HCT116 (cell line): Measurements from ENCODE around the gene ADGRG1. TPM values are rescaled to one million over a fixed set of nuclear protein-coding genes. Genes with fewer than 3 reads are reported as not detected.

Experiments used
- ATAC-seq: fragments of 200-7000 bp; cut with Tn5 transposase; 2 replicates; pipeline ENCODE4 v1.9.1; 2020; ENCODE audit warnings: mild to moderate bottlenecking, moderate library complexity
- BruUV-seq: library from RNA; stranded (reverse); fragments of 400-500 nt; replicated peaks from 2 replicates; lab custom pipeline; 2021; lab: Mats Ljungman, UMichigan
- CTCF ChIA-PET: fragments of 300-600 bp; sonication (Branson Sonifier 250); formaldehyde crosslinking; loops from one replicate; lab custom pipeline; 2021; ENCODE audit warnings: antibody characterized with exemption; lab: Charles Lee
- POLR2A ChIA-PET: fragments of 300-600, 350-600 bp; sonication (Branson Sonifier 250); formaldehyde crosslinking; loops from one replicate; lab custom pipeline; 2021; ENCODE audit warnings: antibody characterized with exemption; lab: Charles Lee
- RAD21 ChIA-PET, 2 experiments: fragments of 300-600 bp; sonication (Branson Sonifier 250); formaldehyde crosslinking; loops; one replicate each; lab custom pipeline; 2023; ENCODE audit warnings: low total read pairs in 2 of 2; ENCODE audit not compliant: uncharacterized antibody in 2 of 2, unreplicated experiment in 2 of 2, low non-redundant PET in 1 of 2; lab: Charles Lee
- DNase-seq: peaks from one replicate; pipeline ENCODE4 v3.0.0-alpha.2; 2010; ENCODE audit warnings: low read depth, low spot score
- H2AFZ ChIP-seq: fragments of 200-600 bp; shearing (Covaris generic), sonication (generic); 2 replicates; pipeline ENCODE4 v1.6.1; 2017; ENCODE audit warnings: low read depth, mixed run types, mixed read lengths, antibody characterized with exemption, low read length; ENCODE audit not compliant: poor library complexity, severe bottlenecking
- H3K27ac ChIP-seq: 2 replicates; pipeline ENCODE4 v1.5.1; 2012; ENCODE audit warnings: low read depth, low read length
- H3K27me3 ChIP-seq: fragments of 200-600 bp; sonication (generic); 2 replicates; pipeline ENCODE4 v1.6.1; 2016; ENCODE audit warnings: mixed run types, low read length, mixed read lengths; ENCODE audit not compliant: insufficient read depth
- H3K36me3 ChIP-seq, 2 experiments: fragments of 200-500 bp in 1 of 2; fragments of 200-600 bp in 1 of 2; sonication (Bioruptor generic) in 1 of 2; sonication (generic) in 1 of 2; 2 replicates each; pipeline versions ENCODE4 v1.5.1 to v1.6.1; 2014 to 2016; ENCODE audit warnings: low read length in 2 of 2, inconsistent platforms in 1 of 2, mixed read lengths in 1 of 2, mixed run types in 1 of 2; ENCODE audit not compliant: insufficient read depth in 2 of 2, control insufficient read depth in 1 of 2
- H3K4me1 ChIP-seq, 2 experiments: fragments of 200-600 bp in 1 of 2; sonication (generic) in 1 of 2; 2 replicates each; pipeline versions ENCODE4 v1.5.1 to v1.6.1; 2012 to 2017; ENCODE audit warnings: low read length in 2 of 2, inconsistent platforms in 1 of 2, mild to moderate bottlenecking in 1 of 2, mixed read lengths in 1 of 2, mixed run types in 1 of 2, moderate library complexity in 1 of 2; ENCODE audit not compliant: insufficient read depth in 2 of 2, control insufficient read depth in 1 of 2
- H3K4me2 ChIP-seq: fragments of 200-600 bp; sonication (generic); 2 replicates; pipeline ENCODE4 v1.6.1; 2017; ENCODE audit warnings: mixed run types, low read length, mixed read lengths
- H3K4me3 ChIP-seq, 2 experiments: fragments of 200-600 bp in 1 of 2; sonication (generic) in 1 of 2; replicated peaks in 1 of 2; 2 replicates each; pipeline ENCODE4 v1.5.1; 2011 to 2016; ENCODE audit warnings: low read length in 2 of 2, control low read depth in 1 of 2, low read depth in 1 of 2, mild to moderate bottlenecking in 1 of 2, mixed read lengths in 1 of 2, mixed run types in 1 of 2
- H3K79me2 ChIP-seq: fragments of 200-600 bp; sonication (generic); 2 replicates; pipeline ENCODE4 v1.6.1; 2017; ENCODE audit warnings: mild to moderate bottlenecking, mixed run types, low read length, moderate library complexity, mixed read lengths; ENCODE audit not compliant: insufficient read depth
- H3K9ac ChIP-seq: fragments of 200-600 bp; sonication (generic); 2 replicates; pipeline ENCODE4 v1.6.1; 2016; ENCODE audit warnings: low read length, mixed read lengths
- H3K9me2 ChIP-seq: fragments of 200-600 bp; sonication (generic), shearing (Covaris generic); 2 replicates; pipeline ENCODE4 v1.6.1; 2017; ENCODE audit warnings: mixed run types, mild to moderate bottlenecking, moderate library complexity; ENCODE audit not compliant: insufficient read depth
- H3K9me3 ChIP-seq, 2 experiments: fragments of 200-500 bp in 1 of 2; fragments of 200-600 bp in 1 of 2; sonication (Bioruptor generic) in 1 of 2; sonication (generic) in 1 of 2; 2 replicates each; pipeline ENCODE4 v1.6.1; 2014 to 2017; ENCODE audit warnings: low read length in 2 of 2, mixed read lengths in 2 of 2, inconsistent platforms in 1 of 2, low read depth in 1 of 2, mild to moderate bottlenecking in 1 of 2, mixed run types in 1 of 2, moderate library complexity in 1 of 2; ENCODE audit not compliant: control insufficient read depth in 1 of 2, insufficient read depth in 1 of 2
- H4K20me1 ChIP-seq: fragments of 200-600 bp; sonication (generic), shearing (Covaris generic); 2 replicates; pipeline ENCODE4 v1.6.1; 2017; ENCODE audit warnings: mixed run types, mild to moderate bottlenecking, moderate library complexity; ENCODE audit not compliant: insufficient read depth
- CEBPB ChIP-seq: IDR thresholded peaks from 2 replicates; pipeline ENCODE4 v1.6.1; 2012; ENCODE audit warnings: low read depth
- CTCF ChIP-seq, 3 experiments: fragments of 200-600 bp in 1 of 3; sonication (generic) in 1 of 3; IDR thresholded peaks in 2 of 3; conservative IDR thresholded peaks in 1 of 3; 2 replicates each; pipeline ENCODE4 v1.5.1; 2012 to 2017; ENCODE audit warnings: low read depth in 2 of 3, low read length in 2 of 3, antibody characterized with exemption in 1 of 3, borderline replicate concordance in 1 of 3, control low read depth in 1 of 3, mild to moderate bottlenecking in 1 of 3, mixed read lengths in 1 of 3, mixed run types in 1 of 3, moderate library complexity in 1 of 3; ENCODE audit not compliant: insufficient read depth in 1 of 3
- EGR1 ChIP-seq: IDR thresholded peaks from 2 replicates; pipeline ENCODE4 v1.6.1; 2012; ENCODE audit warnings: low read depth
- EZH2 ChIP-seq: fragments of 200-600 bp; sonication (generic); IDR thresholded peaks from 2 replicates; pipeline ENCODE4 v1.6.1; 2017; ENCODE audit warnings: antibody characterized with exemption, mixed run types
- FOSL1 ChIP-seq: IDR thresholded peaks from 2 replicates; pipeline ENCODE4 v1.6.1; 2012; ENCODE audit warnings: low read depth
- POLR2A ChIP-seq: IDR thresholded peaks from 2 replicates; pipeline ENCODE4 v1.7.0; 2011; ENCODE audit warnings: borderline replicate concordance; ENCODE audit not compliant: insufficient read depth, insufficient read length; ENCODE audit errors: extremely low read depth
- REST ChIP-seq: IDR thresholded peaks from 2 replicates; pipeline ENCODE4 v1.6.1; 2012; ENCODE audit warnings: low read depth
- SRF ChIP-seq: IDR thresholded peaks from 2 replicates; pipeline ENCODE4 v1.6.1; 2012; ENCODE audit warnings: low read depth
- TCF7L2 ChIP-seq: IDR thresholded peaks from 2 replicates; pipeline ENCODE4 v1.7.0; 2011; ENCODE audit warnings: borderline replicate concordance, inconsistent platforms; ENCODE audit not compliant: insufficient read depth, insufficient read length; ENCODE audit errors: extremely low read depth
- ZBTB33 ChIP-seq: IDR thresholded peaks from 2 replicates; pipeline ENCODE4 v1.6.1; 2011; ENCODE audit warnings: mild to moderate bottlenecking, low read length, moderate library complexity; ENCODE audit not compliant: insufficient replicate concordance; ENCODE audit errors: extremely low read depth
- ZNF274 ChIP-seq: fragments of 200-500 bp; sonication (Bioruptor generic); IDR thresholded peaks from 2 replicates; pipeline ENCODE4 v1.6.1; 2014; ENCODE audit warnings: mild to moderate bottlenecking, low read depth, low read length, inconsistent platforms
- intact Hi-C: fragments of 100-400 bp; cut with micrococcal nuclease; formaldehyde crosslinking; loops from 2 replicates; pipeline ENCODE4 v1.10.0; 2022
- total RNA-seq: library from RNA; stranded (reverse); gene quantifications from one replicate; pipeline ENCODE4 v1.2.1, GENCODE V29; 2021; ENCODE audit not compliant: unreplicated experiment
- TF ChIP-seq, protein P1 (sequence below): IDR thresholded peaks from 2 replicates; pipeline ENCODE4 v1.6.1; 2012

Gene ADGRG1
- total RNA-seq, 1 experiment from 2014 or later, result 36.4 TPM

DNA sequence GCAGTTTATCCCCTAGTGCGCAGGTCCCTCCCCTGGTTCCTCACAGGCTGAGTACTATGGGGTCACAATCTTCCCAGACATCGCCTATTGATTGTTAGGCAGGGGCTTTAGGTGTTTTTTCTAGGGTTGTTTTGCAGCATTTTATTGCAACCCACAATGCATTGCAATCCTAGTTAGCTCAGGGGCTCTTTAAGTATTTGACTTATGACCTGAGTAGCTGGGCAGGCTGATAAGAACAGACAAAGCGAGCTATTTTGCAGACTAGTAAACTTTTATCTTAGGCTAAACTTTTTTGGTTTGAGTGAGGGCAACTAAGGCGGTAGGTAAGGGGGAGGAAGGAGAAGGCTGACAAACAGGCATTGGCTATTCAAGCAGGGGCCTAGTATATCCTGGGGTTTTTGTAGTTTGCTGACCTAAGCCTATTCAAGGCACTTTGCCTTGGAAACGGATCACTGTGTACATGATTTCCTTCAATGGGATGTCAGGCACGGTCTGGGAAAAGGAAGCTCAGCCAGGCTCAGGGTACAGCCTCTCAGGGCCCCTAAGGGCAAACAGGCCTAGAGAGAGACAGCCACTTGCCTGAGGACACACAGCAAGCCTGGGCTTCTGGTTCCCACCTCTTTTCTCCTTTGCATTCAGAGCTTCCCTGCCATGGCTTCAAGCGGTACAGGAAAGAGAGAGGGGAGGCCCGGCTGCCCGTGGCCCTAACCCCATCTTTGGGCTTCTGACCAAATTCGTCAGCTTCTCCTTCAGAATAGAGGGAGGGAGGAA, 72.5 kb downstream of the ADGRG1 start:
- Histone ChIP-seq H3K27me3 (no peaks in the 10 kb centered on the region), H3K9me2 (no peaks in the 10 kb centered on the region), H3K4me1 (no peaks in the 10 kb centered on the region), H3K36me3 (no peaks in the 10 kb centered on the region), H3K9me3 (no peaks in the 10 kb centered on the region), H3K4me2 (no peak overlapping the region), H3K9ac (no peak overlapping the region), H3K79me2 (no peaks in the 10 kb centered on the region), H4K20me1 (no peaks in the 10 kb centered on the region), H2AFZ (no peak overlapping the region), H3K4me3 (no peak overlapping the region), H3K27ac (no peak overlapping the region)
- no peak for TF ChIP-seq CEBPB
- TF ChIP-seq EZH2, result no peak
- TF ChIP-seq POLR2A, result no peak
- TF ChIP-seq REST, result no peak
- no peak for TF ChIP-seq SRF
- no peak for TF ChIP-seq ZBTB33
- TF ChIP-seq FOSL1, result no peak
- no peak for TF ChIP-seq CTCF (IDR thresholded peaks at IDR 0.05 in 2 of 3, conservative IDR thresholded peaks at IDR 0.05 in 1 of 3; ENCODE audit: borderline replicate concordance in 1 of 3, insufficient read depth in 1 of 3, low read depth in 2 of 3, low read length in 2 of 3)
- no peak for TF ChIP-seq EGR1
- TF ChIP-seq ZNF274, result no peak
- TF ChIP-seq, protein P1, sequence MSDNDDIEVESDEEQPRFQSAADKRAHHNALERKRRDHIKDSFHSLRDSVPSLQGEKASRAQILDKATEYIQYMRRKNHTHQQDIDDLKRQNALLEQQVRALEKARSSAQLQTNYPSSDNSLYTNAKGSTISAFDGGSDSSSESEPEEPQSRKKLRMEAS, result no peak
- TF ChIP-seq TCF7L2, result no peak
- intact Hi-C loops, result no loop called here
- DNase-seq, result no peak
- ATAC-seq, result no peak
- CTCF ChIA-PET, result no interaction called here
- RAD21 ChIA-PET, result no interaction called here
- BruUV-seq, result no TSS peak
- POLR2A ChIA-PET, result no interaction called here
